ENCODE results near the gene RABL6. TPM values are rescaled to one million over a fixed set of nuclear protein-coding genes. Genes with fewer than 3 reads are reported as not detected.

The RABL6 gene
- total and polyA plus RNA-seq, 2 of the 4 experiments (the other 2 are of a cell fraction): 37.1 to 47.5 TPM

DNA sequence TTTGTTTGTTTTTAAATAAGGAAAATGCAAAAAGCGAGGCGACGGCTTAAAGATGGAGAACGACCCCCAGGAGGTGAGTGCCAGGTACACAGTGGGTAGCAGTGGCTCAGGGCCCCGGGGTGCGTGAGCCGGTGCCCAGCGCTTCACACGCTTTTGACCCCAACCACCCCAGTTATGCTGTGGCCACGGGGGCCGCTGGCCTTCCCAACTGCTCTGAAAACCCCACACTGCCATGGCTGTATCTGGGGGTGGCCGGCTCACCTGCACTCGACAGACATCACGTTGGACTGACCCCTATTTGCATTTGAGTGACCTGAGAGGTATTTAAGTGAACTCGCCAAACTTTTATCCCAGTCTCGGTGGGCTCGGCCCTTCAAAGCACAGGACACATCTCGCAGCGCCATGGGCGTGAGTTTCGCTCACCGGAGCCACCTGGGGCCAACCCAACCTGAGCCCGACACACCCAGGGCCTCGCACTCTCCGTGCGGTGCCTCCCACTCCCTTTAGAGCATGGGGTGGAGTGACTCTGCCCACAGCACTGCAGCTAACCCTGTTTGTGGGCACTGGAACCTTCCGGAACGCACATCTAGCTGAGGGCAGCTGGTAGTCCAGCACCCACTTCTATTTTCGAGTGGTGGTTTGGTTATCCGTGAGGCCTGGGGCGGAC lies 20.9 kb downstream of the RABL6 start:
- H3K4me1 ChIP-seq (ENCODE audit: control insufficient read depth, insufficient read depth, low read length): no peaks in the 10 kb centered on the region
- BruUV-seq (replicated peaks): no TSS peak
- H3K9me3 ChIP-seq (ENCODE audit: control insufficient read depth, insufficient read depth, low read length): no peaks in the 10 kb centered on the region
- H3K27ac ChIP-seq (ENCODE audit: insufficient read depth, low read length): no peak overlapping the region
- no peak overlapping the region for H3K23ac ChIP-seq (ENCODE audit: low read depth, low read length)
- ChIA-PET POLR2A (ENCODE audit: unreplicated experiment) (no interaction called here), CTCF (no interaction called here)
- TF ChIP-seq, protein P1, sequence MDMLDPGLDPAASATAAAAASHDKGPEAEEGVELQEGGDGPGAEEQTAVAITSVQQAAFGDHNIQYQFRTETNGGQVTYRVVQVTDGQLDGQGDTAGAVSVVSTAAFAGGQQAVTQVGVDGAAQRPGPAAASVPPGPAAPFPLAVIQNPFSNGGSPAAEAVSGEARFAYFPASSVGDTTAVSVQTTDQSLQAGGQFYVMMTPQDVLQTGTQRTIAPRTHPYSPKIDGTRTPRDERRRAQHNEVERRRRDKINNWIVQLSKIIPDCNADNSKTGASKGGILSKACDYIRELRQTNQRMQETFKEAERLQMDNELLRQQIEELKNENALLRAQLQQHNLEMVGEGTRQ (IDR thresholded peaks at IDR 0.05; ENCODE audit: low read depth, low read length): no peak
- TF ChIP-seq POLR2A (IDR thresholded peaks at IDR 0.05; ENCODE audit: low read depth, low read length): no peak
- no peak for TF ChIP-seq MAFK (IDR thresholded peaks at IDR 0.05; ENCODE audit: low read depth, low read length)
- TF ChIP-seq SMC3 (IDR thresholded peaks at IDR 0.05; ENCODE audit: low read depth, low read length): no peak
- TF ChIP-seq FOS (IDR thresholded peaks at IDR 0.05; ENCODE audit: low read depth, low read length): no peak
- TF ChIP-seq RAD21 (IDR thresholded peaks at IDR 0.05; ENCODE audit: low read length): no peak
- TF ChIP-seq MAZ (IDR thresholded peaks at IDR 0.05; ENCODE audit: borderline replicate concordance, low read depth, low read length): no peak
- no peak for TF ChIP-seq MXI1 (IDR thresholded peaks at IDR 0.05; ENCODE audit: borderline replicate concordance, low read depth, low read length)
- TF ChIP-seq NFE2L2 (IDR thresholded peaks at IDR 0.05; ENCODE audit: low read depth, low read length): no peak
- no peak for TF ChIP-seq RCOR1 (IDR thresholded peaks at IDR 0.05; ENCODE audit: insufficient replicate concordance, low read length)
- TF ChIP-seq CHD1 (IDR thresholded peaks at IDR 0.05; ENCODE audit: low read depth, low read length): no peak
- TF ChIP-seq, protein P2, sequence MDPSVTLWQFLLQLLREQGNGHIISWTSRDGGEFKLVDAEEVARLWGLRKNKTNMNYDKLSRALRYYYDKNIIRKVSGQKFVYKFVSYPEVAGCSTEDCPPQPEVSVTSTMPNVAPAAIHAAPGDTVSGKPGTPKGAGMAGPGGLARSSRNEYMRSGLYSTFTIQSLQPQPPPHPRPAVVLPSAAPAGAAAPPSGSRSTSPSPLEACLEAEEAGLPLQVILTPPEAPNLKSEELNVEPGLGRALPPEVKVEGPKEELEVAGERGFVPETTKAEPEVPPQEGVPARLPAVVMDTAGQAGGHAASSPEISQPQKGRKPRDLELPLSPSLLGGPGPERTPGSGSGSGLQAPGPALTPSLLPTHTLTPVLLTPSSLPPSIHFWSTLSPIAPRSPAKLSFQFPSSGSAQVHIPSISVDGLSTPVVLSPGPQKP (IDR thresholded peaks at IDR 0.05; ENCODE audit: borderline replicate concordance, low read depth, low read length): no peak
- no peak for TF ChIP-seq CEBPB (IDR thresholded peaks at IDR 0.05; ENCODE audit: low read depth, low read length)
- TF ChIP-seq, protein P3, sequence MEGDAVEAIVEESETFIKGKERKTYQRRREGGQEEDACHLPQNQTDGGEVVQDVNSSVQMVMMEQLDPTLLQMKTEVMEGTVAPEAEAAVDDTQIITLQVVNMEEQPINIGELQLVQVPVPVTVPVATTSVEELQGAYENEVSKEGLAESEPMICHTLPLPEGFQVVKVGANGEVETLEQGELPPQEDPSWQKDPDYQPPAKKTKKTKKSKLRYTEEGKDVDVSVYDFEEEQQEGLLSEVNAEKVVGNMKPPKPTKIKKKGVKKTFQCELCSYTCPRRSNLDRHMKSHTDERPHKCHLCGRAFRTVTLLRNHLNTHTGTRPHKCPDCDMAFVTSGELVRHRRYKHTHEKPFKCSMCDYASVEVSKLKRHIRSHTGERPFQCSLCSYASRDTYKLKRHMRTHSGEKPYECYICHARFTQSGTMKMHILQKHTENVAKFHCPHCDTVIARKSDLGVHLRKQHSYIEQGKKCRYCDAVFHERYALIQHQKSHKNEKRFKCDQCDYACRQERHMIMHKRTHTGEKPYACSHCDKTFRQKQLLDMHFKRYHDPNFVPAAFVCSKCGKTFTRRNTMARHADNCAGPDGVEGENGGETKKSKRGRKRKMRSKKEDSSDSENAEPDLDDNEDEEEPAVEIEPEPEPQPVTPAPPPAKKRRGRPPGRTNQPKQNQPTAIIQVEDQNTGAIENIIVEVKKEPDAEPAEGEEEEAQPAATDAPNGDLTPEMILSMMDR (conservative IDR thresholded peaks at IDR 0.05; ENCODE audit: low read depth, low read length): no peak
- TF ChIP-seq BHLHE40 (IDR thresholded peaks at IDR 0.05; ENCODE audit: low read depth, low read length): no peak
- no peak for TF ChIP-seq RFX5 (IDR thresholded peaks at IDR 0.05; ENCODE audit: low read depth, low read length)
- H4K8ac ChIP-seq (ENCODE audit: low read depth in 2 of 2, low read length in 2 of 2): no peak overlapping the region
- 97% methylated on average over 14 of the region's 31 CpGs; no CpG with 5 or more reads in 1 of the 2 experiments for WGBS, 2 experiments (ENCODE audit: extremely low coverage in 2 of 2, insufficient read length in 1 of 2)
- no peaks in the 10 kb centered on the region for H3K9me1 ChIP-seq (ENCODE audit: insufficient read depth, low read length)
- in situ Hi-C loops (cut with MboI; ENCODE audit: low sequenced_read_pairs): no loop called here
- ATAC-seq (ENCODE audit: low read depth): no peak
- peaks cover 68% of the 10 kb centered on the region for H3K36me3 ChIP-seq (ENCODE audit: control insufficient read depth, insufficient read depth, low read length)
- H3K79me1 ChIP-seq (ENCODE audit: low read depth in 1 of 2, low read length in 2 of 2): peaks cover 3% of the 10 kb centered on the region in 2 experiments; a peak in 1 of 4 replicates
- dilution Hi-C loops (cut with HindIII; ENCODE audit: low sequenced_read_pairs, unreplicated experiment): no loop called here
- H3K18ac ChIP-seq (ENCODE audit: low read depth, low read length): no peak overlapping the region
- H3K9ac ChIP-seq (ENCODE audit: low read depth, low read length): no peak overlapping the region
- H3K4me3 ChIP-seq (ENCODE audit: insufficient read depth, low read depth, low read length): no peak overlapping the region
- H2BK20ac ChIP-seq (ENCODE audit: low read depth, low read length): no peak overlapping the region
- H3K56ac ChIP-seq (ENCODE audit: extremely low read depth, insufficient read depth, low read length): no peak overlapping the region
- intact Hi-C loops (cut with micrococcal nuclease): no loop called here
- no peak overlapping the region for H2AK5ac ChIP-seq (ENCODE audit: low read depth, low read length)
- no peak overlapping the region for H2AFZ ChIP-seq (replicated peaks; ENCODE audit: low read length, poor library complexity)
- no peak overlapping the region for H3K14ac ChIP-seq (replicated peaks; ENCODE audit: low read depth, low read length)
- H3K27me3 ChIP-seq (ENCODE audit: control insufficient read depth, insufficient read depth, low read length): no peaks in the 10 kb centered on the region
- H3K4ac ChIP-seq (ENCODE audit: low read depth, low read length): no peak overlapping the region
- no peak overlapping the region for H3K4me2 ChIP-seq (ENCODE audit: low read depth, low read length)
- H2BK15ac ChIP-seq (ENCODE audit: low read depth, low read length): no peak overlapping the region
- no peak overlapping the region for H2BK5ac ChIP-seq (ENCODE audit: low read depth, low read length, poor library complexity, severe bottlenecking)
- H4K91ac ChIP-seq (ENCODE audit: insufficient read depth, low read depth, low read length): no peak overlapping the region
- H2BK120ac ChIP-seq (ENCODE audit: low read depth, low read length): no peak overlapping the region
- DNase-seq: no peak
- H4K20me1 ChIP-seq (ENCODE audit: insufficient read depth, low read length): no peaks in the 10 kb centered on the region; the same call in 1 of the 2 replicates
- H2AK9ac ChIP-seq (replicated peaks; ENCODE audit: low read depth, low read length, poor library complexity): no peak overlapping the region
- H4K5ac ChIP-seq (ENCODE audit: low read depth, low read length): no peak overlapping the region

Data from IMR-90 (cell line).